GM21515 (cell line): ENCODE measurements around the gene NPDC1.
"Not testable (repeated sequence)": the region's sequence is repeated elsewhere in the genome, so short reads cannot be mapped to it uniquely, and the experiment has no call there.

Experiments
- ATAC-seq: cut with Tn5 transposase; IDR thresholded peaks from one replicate; pipeline ENCODE4 v1.9.1; 2021; ENCODE audit not compliant: unreplicated experiment

Gene NPDC1

GRCh38 chr9:137075275-137075775 is 29.3 kb upstream of the NPDC1 start:
- ATAC-seq: no peak

DNA sequence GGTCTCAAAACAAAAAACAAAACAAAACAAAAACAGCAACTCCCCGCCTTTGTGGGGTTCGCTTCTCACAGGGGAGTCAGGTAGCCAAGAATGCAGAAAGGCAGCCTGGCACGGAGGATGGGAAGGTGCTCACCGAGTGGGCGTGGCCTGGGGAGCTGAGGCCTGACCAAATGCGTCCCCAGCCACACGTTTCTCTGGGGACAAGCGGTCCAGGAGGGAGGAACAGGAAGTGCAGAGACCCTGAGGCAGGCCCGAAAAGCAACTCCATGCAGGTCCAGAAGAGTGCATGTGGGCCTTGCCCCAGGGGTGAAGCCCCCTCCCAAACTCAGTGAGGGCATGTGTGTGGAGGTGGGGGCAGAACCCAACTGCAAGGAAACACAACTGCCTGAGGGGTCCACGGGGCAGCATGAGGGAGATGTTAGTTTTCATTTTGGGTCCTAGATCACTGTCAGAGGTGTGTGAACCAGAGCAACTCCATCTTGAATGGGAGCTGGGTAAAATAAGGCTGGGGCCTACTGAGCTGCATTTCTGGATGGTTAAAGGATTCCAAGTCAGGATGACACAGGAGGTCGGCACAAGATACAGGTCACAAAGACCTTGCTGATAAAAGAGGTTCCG is 28.8 kb upstream of the NPDC1 start:
- ATAC-seq: no peak

- no peak for ATAC-seq
Measured at GRCh38 chr9:137073992-137074399, 28.0 kb upstream of the NPDC1 start.

DNA sequence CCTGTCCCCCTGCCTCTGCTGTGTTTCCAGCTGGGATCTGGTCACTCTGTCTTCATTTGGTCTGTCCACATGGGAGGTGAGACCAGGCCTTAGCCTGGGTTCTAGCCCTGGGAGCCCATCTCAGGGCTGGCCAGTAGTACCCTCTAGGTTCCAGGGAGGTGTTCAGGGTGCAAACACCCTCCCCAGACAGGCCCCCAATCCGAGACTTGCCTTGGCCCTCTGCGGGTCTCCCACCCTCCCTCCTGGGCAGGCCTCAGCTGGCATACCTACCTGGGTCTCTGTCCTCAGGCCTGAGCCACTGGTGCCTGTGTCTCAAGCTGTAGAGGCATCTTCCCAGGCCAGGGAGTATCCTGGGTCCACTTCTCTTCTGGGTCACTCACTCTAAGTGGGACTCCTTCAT is 25.3 kb upstream of the NPDC1 start:
- ATAC-seq: no peak

GRCh38 chr9:137070906-137071275 is 24.9 kb upstream of the NPDC1 start:
- no peak for ATAC-seq

DNA sequence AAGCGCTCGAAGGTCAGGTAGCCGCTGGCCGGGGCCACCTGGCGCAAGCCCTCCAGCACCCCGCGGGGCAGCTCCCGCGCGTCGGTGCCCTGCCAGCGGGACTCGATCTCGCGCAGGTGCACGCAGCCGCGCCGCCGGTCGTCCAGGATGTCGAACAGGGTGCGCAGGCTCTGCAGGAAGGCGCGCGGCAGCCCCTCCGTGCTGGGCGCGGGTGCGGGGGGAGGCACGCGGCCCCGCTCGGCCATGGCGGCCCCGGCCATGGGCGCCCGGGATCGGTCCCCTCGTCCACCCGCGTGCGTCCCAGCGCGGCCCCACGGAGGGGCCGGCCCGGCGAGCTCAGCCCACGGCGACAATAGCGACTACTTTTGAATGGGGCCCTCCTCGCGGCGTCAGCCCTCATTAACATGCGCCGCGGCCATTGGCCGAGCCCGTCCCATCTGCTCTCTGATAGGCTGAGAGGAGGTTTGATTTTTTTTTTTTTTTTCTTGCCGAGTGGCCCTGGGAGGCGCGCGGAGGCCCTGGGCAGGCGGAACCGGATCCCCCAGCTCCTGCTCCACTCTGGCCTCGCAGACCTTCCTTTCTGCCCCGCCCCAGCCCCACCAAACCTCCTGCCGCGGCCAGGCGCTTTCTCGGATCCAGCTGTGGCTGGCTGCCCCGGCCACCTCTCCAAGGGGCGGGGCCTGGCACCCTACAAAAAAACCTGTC is 24.4 kb upstream of the NPDC1 start, which contains the start of gene SAPCD2:
Gene SAPCD2, minus strand, starts transcription at position 357 of the 705 bp plus-strand sequence. Its CDS starts 97 bp downstream, at position 260.
- ATAC-seq: peak; percentile 57

- ATAC-seq: peak; percentile 4
Measured at GRCh38 chr9:137069508-137070091, 23.6 kb upstream of the NPDC1 start.

GRCh38 chr9:137068539-137069507 is 22.8 kb upstream of the NPDC1 start:
- no peak for ATAC-seq

GRCh38 chr9:137067860-137068538 is 22.0 kb upstream of the NPDC1 start:
- peak; percentile 43 for ATAC-seq

DNA sequence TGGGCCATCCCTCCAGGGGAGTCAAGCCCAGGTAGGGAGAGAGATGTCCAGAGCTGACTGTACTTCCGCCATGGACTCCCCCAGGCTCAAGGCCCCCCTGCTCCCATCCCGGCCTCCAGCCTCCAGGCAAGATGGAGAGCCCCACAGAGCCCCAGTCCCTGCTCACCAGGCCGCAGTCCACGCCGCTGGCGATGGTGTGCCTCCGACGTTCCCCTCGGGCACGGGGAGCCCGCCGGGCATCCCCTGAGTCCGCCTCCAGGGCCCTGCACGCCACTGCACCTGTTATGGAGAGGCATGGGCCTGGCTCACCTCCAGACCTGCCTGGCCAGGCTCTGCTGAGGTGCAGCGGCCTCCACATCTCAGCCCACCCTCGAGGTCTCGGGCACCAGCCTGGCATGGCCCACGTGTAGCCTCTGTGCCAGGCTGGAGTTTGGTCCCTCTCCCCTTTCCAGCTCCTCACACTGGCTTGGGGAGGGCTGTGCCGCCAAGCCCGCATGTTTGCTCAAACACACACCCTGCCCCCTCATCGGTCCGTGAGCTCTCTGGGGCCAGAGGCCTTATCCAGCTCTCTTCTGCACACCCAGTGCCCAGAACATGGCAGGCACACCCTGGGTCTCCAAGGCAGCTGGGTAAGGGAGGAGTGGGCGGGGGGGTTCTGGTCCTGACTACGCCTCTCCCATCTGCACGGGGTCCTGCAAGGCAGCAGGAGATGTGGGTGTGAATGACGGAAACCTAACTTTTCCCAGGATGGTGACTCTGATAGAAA is 20.3 kb upstream of the NPDC1 start:
- no peak for ATAC-seq

DNA sequence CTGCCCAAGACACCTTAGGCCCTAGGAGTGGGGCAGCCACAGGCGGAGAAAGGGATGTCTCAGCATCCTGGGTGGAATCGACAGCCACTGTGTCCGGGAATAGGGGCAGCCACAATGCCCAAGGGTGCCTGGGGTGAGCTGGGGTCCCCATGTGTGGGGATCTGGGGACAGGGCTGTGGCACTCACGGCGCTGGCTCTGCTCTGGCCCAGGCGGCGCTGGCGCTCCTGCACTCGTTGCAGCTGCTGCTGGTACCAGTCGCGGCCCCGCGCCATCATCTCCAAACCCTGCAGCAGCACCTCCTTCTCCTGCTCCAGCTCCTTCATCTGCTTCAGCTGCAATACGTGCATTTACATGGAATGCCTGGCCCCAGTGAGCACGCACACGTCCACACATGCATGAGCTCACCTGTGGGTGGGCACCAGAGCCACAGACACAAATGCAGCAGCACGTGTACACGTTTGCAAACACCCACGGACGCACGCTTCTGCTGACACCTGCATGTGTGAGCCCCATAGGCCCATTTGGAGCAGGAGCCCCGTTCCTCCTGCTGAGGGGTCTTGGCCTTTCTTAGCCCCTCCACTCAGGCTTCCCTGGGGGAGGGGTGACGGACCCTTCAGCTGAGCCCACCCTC is 19.5 kb upstream of the NPDC1 start:
- ATAC-seq: no peak

GRCh38 chr9:137064880-137065164 is 18.8 kb upstream of the NPDC1 start:
- no peak for ATAC-seq

- ATAC-seq: no peak
Measured at GRCh38 chr9:137064027-137064879, 18.3 kb upstream of the NPDC1 start.

DNA sequence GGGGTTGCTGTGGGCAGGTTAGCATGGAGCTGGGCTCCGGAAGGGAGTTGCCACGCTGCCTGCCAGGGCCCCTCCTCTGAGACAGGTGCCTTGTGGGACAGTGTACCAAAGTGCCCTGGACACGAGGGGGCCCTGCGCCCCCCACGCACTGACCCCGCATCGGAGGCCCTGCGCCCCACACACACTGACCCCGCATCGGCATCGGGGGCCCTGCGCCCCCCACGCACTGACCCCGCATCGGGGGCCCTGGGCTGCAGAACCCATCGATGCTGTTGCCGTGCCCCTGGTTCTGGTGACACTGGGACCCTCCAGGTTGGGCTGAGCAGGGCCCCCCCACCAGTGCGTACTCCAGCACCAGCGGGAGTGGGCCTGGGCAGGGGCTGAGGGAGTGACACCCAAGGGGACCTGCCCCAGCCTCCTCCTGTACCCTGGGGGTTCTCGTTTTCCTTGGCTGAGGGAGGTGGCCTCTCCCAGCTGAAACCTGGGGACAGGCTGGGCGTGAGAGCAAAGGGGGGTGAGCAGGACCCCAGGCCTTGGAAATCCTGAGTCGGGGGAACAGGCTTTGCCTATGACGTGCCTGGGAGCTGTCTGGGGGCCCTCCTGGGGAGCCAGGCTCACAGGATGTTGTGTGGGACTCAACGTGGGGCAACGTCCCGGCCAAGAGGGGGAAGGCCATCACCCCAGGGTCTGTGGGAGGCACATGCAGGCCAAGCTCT is 17.5 kb upstream of the NPDC1 start:
- ATAC-seq: no peak

DNA sequence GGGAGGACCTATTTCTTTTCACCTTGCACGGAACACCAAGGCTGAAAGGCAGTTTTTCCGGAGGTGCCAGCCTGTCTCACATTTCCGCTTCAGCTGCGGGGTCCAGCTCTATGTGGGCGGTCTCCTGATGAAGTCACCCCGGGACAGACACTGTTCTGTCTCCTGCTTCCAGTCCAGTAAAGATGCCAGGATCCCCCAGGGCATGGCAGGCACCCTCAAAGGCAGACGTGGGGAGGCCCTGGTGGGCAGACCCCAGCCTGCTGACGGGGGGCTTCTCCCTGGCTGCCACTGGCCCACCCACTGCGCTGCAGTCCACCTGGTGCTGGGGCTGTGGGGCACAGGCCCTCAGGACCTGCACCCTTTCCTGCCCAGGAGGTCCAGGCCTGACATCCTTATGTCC is 16.8 kb upstream of the NPDC1 start:
- not testable (repeated sequence) for ATAC-seq

DNA sequence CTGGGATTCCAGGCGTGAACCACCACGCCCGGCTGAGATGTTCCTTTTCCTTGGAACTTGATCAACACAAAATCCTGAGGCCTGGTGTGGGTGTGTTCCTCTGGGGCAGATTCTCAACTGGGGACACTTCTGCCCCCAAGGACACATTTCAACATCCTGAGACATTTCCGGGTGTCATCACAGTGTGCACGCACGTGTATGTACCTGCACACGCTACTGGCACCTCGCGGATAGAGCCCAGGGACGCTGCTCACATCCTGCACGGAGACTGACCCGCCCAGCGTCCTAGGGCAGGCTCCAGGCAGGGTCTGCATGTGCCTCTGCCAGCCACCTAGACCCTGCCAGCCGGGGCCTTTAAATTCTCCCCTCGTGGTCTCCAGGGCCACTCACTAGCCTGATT is 16.4 kb upstream of the NPDC1 start:
- no peak for ATAC-seq

DNA sequence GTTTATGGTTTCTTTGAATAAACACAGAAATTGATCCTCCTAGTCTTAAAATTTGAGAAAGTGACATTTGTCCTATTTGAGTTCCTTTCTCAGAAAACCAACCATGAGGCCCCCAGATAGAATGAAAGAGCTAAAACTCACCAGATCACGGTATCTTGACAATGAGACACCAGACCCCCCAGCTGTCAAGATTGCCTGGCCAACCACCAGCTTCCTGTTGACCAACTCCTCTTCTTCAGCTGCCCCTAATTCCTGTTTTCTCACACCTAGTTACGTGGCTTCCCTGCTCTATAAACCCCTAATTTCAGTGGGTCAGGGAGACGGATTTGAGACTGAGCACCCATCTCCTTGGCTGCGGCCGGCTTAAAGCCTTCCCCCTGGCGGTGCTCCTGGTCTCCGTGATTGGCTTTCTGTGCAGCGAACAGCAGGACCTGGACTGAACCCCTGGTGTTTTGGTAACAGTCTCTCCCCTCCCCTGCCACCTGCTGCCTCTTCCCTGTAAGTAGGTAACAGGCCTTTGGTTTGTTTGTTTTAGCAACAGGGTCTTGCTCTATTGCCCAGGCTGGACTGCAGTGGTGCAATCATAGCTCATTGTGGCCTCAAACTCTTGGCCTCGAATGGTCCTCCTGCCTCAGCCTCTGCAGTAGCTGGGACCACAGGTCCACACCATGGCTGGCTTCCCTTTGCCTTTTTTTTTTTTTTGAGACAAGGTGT is 12.7 kb upstream of the NPDC1 start:
- ATAC-seq: no peak
